Measurements from ENCODE around the gene TRIM45.

TRIM45 gene

GRCh38 chr1:117101334-117101733 lies 20.2 kb downstream of the TRIM45 start:
- no peak for DNase-seq (ENCODE audit: low read depth in 1 of 2, low spot score in 1 of 2)

DNA sequence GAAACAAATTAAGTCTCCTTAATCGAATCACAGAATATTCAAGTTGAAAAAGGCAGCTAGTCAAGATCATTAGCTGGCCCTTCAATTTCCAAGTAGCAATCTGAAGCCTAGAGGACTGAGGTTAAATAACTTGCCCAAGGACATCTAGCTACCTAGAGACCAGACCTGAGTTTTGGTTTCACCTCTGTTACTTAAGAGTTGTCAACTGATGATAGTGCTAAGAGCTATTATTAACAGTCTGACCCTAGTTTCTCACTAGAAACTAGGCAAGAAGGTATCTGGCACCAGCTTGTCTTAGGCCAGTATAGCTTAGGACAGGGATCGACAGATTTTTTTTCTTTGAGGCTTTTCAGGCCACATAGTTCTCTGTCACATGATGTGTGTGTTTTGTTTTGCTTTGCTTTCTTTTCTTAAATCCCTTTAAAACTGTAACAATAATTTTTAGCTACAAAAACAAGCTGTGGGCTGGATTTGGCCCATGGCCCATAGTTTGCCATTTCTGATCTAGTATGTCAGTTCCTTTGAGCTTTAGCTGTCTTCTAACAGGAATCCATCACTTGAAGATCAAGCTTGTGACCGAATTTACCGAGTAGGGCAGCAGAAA lies 23.2 kb downstream of the TRIM45 start:
- no peak for DNase-seq (ENCODE audit: low read depth in 1 of 2, low spot score in 1 of 2)

GRCh38 chr1:117097443-117097842 lies 24.1 kb downstream of the TRIM45 start:
- no peak for DNase-seq (ENCODE audit: low read depth in 1 of 2, low spot score in 1 of 2)

GRCh38 chr1:117096951-117097408 lies 24.6 kb downstream of the TRIM45 start:
- no peak for DNase-seq (ENCODE audit: low read depth in 1 of 2, low spot score in 1 of 2)

DNA sequence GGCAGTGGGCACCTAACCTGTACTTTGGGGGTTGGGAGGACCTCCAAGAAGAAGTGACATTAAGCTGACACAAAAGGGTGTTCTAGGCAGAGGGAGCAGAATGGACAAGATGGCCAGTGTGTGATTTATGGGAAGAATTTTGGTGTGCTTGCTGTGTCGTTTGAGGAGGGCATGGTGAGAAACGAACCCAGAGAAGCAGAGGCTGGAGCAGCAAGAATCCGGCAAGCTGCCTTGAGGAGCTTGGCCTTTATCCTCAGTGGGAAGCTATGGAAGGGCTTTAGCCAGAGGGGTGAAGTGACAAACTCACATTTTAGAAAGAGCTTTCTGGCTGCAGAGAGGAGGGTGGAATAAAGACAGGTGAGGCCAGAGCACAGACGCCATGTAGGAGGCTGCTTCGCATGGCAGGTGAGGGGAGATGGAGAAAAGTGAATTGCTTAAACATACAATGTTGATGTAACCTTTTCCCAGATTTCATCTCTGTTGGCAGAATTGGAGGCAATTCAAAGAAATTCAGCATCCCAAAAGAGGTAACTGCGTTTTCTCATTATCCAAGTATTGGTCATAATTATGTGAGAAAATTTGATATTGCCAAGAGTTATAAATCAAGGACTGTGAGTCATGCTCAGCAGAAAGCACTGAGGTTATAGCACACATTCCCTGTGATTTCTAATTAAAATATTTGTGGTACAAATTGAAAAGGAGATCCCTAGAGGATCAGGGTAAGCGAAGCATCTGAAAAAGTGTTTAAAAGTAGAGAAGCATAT lies 26.5 kb downstream of the TRIM45 start:
- no peak for DNase-seq (ENCODE audit: low read depth in 1 of 2, low spot score in 1 of 2)

DNA sequence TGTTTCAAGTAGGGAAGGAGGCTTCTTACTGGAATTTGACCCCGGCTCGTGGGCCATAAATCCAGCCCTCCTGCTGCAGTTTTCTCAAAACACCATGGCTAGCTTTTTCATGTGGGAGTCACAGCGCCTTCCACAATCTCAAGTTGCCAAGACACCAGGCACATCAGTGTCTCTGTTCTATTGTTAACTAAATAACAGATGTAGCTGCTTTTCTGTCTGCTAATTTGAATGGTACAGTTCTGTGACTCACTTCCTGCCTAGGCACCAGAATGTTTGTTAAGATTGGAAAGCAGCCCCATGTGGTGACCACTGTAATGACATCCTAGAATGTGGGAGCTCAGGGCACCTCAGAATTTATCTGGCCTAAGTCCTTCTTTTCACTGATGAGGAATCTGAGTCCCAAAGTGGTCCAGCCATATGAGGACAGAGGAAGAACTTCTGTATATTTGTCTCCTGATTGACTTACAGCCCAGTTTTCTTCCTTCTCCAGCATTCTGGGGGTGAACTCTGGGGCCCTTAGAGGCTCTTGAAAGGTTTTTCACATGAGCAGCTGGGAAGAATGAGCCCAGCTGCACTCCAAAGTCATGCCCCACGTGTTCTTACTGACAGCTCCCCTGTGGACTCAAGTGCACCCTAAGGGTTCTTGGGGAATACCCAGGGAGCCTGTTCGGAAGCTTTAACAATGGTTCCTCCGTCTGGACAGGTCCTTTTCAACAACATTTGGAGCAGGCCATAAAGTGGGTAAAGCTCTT lies 27.5 kb downstream of the TRIM45 start:
- DNase-seq (ENCODE audit: low read depth in 1 of 2, low spot score in 1 of 2) = no peak

DNA sequence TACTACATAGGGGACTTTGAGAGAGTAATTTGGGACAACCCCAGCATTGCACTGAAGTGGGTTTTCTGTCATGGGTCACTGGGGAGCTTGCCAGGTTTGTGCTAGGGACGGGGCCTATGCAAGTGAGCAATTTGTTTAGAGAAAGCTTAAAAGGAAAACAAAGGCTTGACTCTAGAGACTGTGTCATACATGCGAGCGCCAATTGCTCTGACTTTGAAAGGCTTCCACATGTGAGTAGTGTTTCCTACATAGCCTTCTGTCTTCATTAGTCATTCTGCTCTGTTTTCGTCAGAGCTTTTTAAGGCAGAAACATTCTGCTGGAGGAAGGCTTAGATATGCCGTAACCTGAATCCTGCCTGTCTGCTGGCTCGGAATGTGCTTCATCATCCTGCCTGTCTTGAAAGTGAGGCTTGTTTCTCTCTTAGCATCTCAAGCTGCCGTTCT lies 28.4 kb downstream of the TRIM45 start:
- DNase-seq (ENCODE audit: low read depth in 1 of 2, low spot score in 1 of 2) = no peak

GRCh38 chr1:117092594-117092993 lies 29.0 kb downstream of the TRIM45 start:
- DNase-seq (ENCODE audit: low read depth in 1 of 2, low spot score in 1 of 2) = no peak

DNA sequence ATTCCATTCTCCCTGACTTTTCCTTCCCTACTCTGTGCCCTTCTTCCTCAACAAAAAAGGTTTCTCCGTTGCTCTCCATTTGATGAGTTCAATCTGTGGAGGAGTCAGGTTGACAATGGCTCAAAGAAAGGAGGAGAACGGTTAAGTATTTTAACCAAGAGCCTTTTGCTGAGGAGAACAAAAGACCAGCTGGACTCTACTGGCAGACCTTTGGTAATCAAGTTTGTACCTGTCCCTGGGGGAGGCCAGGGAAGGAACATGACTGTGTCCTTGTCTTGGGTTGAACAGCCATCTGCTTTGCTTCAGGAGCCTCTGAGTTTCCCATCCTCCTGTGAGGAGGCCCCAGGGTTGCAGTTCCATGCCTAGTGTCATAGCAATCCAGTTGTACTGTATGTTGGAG lies 31.6 kb downstream of the TRIM45 start:
- DNase-seq (ENCODE audit: low read depth in 1 of 2, low spot score in 1 of 2) = no peak

DNA sequence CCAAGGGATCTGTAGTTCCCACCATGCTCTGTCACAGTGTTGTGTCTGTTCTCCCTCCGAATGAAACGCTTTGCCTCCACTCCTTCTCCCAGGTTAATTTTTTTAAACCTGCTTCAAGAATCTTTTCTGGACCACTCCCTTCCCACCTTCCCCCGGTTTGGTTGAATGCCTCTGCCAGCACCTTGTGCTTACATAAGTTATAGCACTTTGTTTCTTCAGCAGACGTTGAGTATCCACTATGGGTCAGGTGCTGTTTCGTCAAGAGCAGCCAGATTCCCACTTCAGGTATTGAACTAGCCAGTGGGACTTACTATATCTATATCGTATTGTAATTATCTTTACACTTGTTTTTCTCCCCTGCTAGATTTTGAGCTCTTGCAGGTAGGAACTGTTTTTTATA lies 33.9 kb downstream of the TRIM45 start:
- DNase-seq (ENCODE audit: low read depth in 1 of 2, low spot score in 1 of 2) = no peak

DNA sequence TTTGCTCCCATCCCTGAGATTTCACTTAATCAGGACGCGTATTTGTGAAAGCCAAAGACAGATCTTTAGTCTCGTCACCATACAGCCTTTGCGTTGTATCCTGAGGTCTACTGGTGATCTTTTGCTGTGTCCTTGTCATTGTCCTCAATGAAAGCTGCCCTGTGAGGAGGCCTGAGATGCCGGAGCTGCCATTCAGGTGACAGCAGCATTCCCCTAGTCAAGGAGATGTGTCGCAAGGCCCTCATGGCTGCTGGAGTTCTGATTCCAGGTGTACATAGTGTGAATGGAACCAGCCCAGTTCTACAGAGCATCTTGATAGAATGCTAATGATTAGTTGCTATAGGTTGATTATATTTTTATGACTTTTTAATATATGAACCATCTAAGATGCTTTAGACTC lies 37.3 kb downstream of the TRIM45 start:
- no peak for DNase-seq (ENCODE audit: low read depth in 1 of 2, low spot score in 1 of 2)

DNA sequence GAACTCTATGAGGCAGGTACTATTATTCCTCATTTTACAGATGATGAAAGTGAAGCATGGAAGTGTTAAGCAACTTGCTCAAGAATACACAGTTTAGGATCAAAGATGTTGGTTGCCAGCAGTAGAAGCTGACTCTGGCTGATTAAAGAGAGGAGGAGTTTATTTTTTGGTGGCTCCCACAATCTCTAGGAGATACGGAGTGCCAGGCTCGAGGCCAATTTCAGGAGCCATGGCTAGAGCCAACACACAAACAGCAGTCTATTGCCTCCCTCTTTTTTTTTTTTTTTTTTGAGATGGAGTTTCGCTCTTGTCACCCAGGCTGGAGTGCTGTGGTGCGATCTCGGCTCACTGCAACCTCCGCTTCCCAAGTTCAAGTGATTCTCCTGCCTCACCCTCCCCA lies 41.8 kb downstream of the TRIM45 start:
- DNase-seq (ENCODE audit: low read depth in 1 of 2, low spot score in 1 of 2) = no peak

- no peak for DNase-seq (ENCODE audit: low read depth in 1 of 2, low spot score in 1 of 2)
Observed at GRCh38 chr1:117077267-117077666, 44.3 kb downstream of the TRIM45 start.

DNA sequence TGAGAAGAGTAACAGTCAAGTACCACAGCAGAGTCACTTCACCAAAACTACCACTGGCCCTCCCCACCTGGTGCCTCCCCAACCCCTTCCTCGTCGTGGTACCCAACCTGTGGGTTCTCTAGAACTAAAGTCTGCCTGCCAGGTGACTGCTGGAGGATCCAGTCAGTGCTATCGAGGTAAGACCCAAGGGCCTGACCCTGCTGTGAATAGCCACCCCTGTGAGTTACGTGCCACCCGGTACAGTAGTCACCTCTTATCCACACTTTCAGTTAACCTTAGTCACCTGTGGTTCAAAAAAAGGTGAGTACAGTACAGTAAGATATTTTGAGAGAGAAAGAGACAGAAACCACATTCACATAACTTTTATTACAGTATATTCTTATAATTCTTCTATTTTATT lies 44.9 kb downstream of the TRIM45 start:
- DNase-seq (ENCODE audit: low read depth in 1 of 2, low spot score in 1 of 2) = no peak

DNA sequence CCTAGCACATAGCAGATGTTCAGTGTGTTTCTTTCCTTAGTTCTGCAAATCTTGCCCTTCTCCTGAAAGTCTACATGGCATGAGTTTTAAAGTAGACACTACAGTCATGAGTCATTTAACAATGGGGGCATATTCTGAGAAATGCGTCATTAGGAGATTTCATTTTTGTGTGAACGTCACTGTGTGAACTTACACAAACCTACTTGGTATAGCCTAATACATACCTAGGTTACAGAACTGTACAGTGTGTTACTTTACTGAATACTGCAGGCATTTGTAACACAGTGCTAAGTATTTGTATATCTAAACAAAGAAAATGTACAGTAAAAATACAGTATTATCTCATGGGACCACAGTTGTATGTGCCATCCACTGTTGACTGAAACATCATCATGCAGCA lies 51.4 kb downstream of the TRIM45 start:
- DNase-seq (ENCODE audit: low read depth in 1 of 2, low spot score in 1 of 2) = no peak

DNA sequence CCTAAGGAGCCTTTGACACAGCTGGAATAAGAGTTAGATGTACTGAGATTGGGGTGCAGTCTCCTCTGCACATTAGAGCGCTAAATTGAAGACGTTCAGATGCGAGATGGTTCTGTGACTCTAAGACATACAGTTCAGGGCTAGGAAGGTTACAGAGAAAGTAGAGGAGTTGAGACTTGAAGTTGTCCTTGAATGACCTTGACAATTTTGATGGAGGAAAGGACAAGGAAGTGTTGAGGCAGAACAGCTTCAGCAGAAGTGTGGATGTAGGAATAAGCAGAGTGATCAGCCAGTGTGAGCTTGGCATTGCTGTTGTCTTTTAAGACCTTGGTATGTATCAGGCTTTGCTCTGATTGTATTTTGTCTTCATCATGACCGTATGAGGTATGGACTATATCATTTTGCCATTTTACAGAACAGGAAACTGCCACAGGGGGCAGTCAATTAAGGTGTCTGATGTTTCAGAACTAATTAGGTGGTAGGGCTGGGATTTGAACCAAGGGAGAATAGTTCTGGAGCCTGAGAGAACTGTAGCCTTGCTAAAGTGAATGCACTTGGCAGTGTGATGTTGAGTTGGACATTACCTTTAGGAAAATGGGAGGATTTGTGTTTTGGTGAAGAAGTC lies 52.2 kb downstream of the TRIM45 start:
- no peak for DNase-seq (ENCODE audit: low read depth in 1 of 2, low spot score in 1 of 2)

DNA sequence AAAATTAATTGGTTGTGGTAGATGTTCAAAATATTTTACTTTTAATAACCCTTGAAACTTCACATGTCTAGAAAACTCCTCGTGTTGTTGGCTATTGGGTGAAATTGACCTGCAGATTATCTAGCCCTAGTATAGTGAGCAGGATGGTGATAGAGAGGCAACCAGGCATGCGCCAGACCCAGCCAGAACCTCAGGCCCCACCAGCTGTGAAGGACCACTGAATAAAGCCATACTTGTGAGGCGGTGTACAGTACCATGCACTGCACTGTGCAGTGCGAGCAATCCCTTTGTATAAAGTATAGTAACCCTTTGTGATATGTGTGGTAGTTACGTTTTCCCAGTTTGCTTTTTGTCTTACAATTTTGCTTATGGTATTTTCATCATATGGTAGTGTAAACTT lies 53.0 kb downstream of the TRIM45 start:
- no peak for DNase-seq (ENCODE audit: low read depth in 1 of 2, low spot score in 1 of 2)

DNA sequence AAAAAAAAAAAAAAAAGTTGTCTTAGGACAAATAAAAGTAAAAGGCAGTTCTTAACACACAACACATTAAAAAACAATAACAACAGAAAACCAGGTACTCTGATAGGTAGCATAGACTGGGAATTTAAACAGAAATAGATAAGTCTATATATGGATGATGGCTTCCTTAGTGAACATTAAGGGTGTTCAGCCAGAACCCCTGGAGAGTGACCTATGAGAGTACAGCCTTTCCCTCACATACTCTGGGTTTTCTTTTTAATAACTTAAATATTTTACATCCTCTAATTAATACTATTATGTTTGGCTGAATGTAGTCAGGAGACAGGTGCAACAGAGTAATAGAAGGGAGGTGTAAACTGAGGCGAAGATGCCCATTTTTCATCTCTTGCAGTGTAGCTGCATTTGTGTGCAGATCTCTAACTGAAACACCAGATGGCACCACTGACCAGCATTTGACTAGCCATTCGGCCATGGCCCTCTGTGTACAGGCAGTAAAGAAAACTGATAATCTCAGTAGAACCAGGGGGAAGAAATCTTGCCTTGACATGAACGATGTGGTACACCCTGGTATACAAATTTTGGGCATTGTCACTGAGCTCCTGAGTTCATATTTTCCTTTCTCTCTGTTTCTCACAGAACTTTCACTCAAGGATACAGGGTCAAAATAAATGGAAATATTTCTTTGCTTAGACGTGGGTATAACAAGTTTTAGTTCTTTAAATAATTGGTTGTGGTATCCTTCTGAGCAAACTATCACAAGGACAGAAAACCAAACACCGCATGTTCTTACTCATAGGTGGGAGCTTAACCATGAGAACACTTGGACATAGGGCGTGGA lies 53.8 kb downstream of the TRIM45 start:
- no peak for DNase-seq (ENCODE audit: low read depth in 1 of 2, low spot score in 1 of 2)

- no peak for DNase-seq (ENCODE audit: low read depth in 1 of 2, low spot score in 1 of 2)
Observed at GRCh38 chr1:117066367-117066766, 55.2 kb downstream of the TRIM45 start.

GRCh38 chr1:117061986-117062415 lies 59.5 kb downstream of the TRIM45 start:
- no peak for DNase-seq (ENCODE audit: low read depth in 1 of 2, low spot score in 1 of 2)

Measured in stimulated activated CD4-positive, alpha-beta T cell treated with anti-CD3 and anti-CD28 coated beads, Interleukin-15, amount 100 ng/mL, for 1 hour (primary cell).